ENCODE results near the gene PARD3B.

DNA sequence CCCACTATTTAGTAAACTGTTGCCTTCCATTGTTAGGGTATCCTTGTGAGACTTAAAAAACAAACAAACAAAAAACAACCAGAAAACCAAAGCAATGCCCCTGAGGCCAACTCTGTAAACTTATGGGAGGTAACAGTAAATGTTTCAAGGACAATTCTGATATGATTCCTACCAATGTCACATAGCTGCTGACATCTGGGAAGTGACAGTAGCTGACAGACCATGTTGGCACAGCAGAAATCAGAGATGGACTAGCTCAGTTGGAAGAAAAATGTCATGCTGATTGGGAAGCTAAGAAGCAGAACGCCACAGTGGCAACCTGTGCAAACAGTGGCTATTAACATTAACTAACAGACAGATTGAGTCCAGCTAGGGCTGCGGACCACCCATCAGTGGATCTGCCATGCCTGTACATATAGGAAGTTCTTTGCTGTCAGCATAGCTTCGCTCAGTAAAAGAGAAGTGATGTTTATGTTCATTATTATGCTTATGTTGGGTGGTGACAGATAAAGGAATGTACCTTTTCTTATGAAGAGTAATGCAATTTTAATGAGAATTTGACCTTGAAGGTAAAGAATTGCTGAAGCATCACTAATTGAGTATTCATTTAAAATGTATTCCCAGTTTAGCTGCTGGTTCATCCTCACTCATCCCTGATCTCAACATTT is 180.6 kb downstream of the PARD3B start:
- TF ChIP-seq CTCF (IDR thresholded peaks at IDR 0.05; ENCODE audit: low read depth, low read length, poor library complexity, severe bottlenecking) (no peak), EZH2phosphoT487 (IDR thresholded peaks at IDR 0.05; ENCODE audit: borderline replicate concordance, low read length) (no peak)
